HG02588 (cell line): ENCODE results near the gene GREM2.

ENCODE experiments used
- ATAC-seq: cut with Tn5 transposase; IDR thresholded peaks from one replicate; pipeline ENCODE4 v1.9.1; 2021; ENCODE audit warnings: mild to moderate bottlenecking, moderate library complexity; ENCODE audit not compliant: unreplicated experiment

Gene GREM2

GRCh38 chr1:240503036-240503435 is 108.9 kb downstream of the GREM2 start:
- ATAC-seq, result no peak

GRCh38 chr1:240501115-240501514 is 110.8 kb downstream of the GREM2 start:
- ATAC-seq, result no peak

DNA sequence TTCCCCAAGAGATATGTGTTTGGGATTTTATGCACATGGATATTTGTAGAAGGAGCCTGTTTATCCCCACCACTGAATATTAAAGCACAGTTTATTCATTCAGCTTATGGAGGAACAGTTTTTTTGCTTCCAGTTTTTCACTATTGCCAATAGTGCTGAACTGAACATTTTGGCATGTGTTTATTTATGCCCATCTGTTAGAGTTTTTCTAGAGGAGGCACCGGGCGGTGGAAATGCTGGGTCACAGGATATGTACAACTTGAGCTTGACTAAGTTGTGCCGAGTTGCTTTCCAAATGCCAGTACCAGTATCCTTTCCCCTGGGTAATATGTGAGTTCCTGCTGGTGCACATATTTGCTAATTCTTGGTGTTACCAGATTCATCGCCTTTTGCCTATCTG is 111.3 kb downstream of the GREM2 start:
- ATAC-seq, result no peak

DNA sequence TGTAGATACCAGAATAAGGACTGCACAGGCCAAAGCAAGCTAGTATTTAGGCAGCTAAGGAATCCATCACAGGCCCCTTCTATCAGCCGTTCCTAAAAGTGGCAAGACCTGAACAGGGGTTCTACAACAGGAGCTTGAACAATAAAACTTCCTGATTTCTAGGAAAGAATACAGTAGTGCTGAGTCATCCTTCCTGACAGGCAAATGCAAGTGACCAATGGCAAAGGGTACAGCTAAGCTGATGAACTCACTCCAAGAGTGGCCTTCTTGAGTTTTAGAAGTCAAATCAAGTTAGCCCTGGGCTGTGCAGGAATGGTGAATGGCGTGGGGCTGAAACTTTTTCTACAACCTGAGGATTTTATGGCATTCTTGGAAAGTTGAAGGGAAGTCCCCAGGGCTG is 112.9 kb downstream of the GREM2 start:
- ATAC-seq, result no peak

DNA sequence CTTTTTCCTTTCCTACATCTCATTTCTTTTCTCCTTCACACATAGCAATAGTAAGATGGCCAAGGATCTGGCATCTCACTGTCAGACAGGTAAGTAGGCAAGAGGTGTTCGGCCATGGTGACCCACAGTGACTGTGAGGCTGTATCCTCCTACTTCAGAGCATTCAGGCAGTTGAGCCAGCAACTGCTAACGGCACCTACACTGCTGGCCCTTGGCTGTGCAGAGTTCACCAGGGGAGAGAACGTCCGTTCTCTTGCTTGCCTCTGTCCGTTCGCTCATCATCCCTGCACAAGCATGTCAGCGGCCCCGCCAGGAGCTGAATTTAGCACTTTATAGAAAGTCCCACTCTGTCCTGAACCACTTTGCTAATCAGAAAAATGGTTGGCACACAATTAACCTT is 113.6 kb downstream of the GREM2 start:
- ATAC-seq, result no peak

- ATAC-seq, result no peak
These were observed 114.0 kb downstream of the GREM2 start for GRCh38 chr1:240497908-240498307.

DNA sequence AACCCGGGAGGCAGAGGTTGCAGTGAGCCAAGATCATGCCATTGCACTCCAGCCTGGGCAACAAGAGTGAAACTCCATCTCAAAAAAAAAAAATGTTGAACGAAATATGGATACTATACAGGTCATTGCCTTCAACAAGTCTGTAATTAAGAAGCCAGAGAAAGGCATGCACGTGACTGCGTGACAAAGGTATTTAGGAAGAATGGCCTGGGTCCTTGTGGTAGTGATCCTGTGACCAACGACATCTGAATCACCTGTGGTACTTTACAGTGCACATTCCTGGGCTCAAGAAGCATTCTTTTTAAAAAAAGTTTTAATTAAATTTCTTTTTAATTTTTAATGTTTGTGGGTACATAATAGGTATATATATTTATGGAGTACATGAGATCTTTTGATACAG is 115.0 kb downstream of the GREM2 start:
- ATAC-seq, result no peak

DNA sequence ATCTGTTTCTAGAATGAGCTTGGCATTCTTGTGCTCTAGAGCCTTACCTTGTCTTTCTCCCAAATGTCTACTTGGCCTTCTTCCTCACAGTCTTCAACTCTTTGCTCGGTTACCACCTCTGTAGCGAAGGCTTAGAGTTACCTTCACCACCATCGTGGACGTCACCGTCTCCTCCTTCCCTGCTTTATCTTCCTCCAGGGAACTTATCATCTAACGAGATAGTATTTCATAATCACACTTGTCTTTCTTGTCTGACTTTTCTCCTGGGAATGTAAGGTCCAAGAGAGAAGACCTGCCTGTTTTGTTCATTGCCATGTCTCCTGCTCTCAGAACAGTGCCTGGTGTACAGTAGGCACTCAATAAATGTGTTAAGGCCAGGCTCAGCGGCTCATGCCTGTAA is 115.6 kb downstream of the GREM2 start:
- no peak for ATAC-seq

DNA sequence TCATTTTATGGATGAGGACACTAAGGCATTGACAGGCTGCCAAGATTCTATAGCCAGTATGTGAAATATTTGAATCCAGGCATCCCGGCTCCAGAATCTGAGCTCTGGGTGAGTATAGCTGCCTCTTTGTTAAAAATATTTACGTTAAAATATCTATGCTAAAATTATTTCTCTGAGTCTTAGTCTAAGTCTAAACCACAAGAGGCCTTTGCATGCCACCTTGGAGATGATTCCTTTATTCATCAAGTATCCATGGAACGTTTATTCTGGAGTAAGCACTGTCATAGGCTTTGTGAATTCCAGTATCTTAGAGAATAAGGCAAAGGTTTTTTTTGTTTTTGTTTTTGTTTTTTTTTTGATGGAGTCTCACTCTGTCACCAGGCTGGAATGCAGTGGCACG is 116.4 kb downstream of the GREM2 start:
- ATAC-seq, result no peak

DNA sequence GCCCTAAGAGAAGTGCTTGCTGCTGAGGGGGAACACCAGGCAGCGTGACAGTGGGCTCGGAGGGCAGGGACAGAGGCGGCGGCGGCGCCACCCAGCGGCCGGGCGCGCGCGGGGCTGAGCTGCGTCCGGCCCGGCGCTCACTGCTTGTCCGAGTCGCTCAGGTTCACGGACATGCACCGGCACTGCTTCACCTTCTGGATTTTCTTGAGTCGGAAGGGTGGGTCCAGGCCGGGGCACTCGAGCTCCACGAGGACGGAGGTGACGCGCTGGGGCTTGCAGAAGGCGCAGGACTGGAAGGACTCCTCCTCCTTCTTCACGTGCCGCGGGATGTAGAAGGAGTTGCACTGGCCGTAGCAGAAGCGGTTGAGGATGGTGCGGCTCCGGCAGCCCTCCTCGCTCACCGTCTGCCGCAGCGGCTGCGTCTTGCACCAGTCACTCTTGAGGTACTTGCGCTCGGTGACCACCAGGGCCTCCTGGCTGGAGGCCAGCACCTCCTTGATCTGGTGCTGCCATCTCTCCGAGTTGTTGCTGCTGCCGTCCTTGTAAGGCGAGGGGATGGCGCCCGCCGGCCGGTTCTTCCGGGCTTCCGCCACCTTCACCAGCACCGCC is 119.0 kb downstream of the GREM2 start:
- no peak for ATAC-seq

- no peak for ATAC-seq
These were observed 120.2 kb downstream of the GREM2 start for GRCh38 chr1:240491796-240492195.

- no peak for ATAC-seq
These were observed 120.8 kb downstream of the GREM2 start for GRCh38 chr1:240491156-240491555.

- no peak for ATAC-seq
These were observed 124.5 kb downstream of the GREM2 start for GRCh38 chr1:240487493-240487892.

DNA sequence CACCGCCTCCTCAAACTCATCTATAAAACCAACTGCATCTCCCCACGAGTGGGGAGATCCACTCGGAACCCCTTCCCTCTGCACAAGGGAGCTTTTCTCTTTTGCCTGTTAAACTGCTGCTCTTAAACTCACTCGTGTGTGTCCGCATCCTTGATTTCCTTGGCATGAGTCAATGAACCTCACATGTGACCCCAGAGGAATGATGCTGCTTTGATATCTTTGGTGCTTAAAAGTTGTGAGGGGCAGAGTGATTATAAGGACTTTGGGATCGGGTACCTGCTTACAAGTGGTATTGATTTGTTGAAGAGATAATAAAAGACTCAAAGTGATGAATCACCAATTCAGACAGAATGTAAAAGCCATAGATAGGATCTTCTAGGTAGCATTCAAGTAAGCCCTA is 125.3 kb downstream of the GREM2 start:
- no peak for ATAC-seq

DNA sequence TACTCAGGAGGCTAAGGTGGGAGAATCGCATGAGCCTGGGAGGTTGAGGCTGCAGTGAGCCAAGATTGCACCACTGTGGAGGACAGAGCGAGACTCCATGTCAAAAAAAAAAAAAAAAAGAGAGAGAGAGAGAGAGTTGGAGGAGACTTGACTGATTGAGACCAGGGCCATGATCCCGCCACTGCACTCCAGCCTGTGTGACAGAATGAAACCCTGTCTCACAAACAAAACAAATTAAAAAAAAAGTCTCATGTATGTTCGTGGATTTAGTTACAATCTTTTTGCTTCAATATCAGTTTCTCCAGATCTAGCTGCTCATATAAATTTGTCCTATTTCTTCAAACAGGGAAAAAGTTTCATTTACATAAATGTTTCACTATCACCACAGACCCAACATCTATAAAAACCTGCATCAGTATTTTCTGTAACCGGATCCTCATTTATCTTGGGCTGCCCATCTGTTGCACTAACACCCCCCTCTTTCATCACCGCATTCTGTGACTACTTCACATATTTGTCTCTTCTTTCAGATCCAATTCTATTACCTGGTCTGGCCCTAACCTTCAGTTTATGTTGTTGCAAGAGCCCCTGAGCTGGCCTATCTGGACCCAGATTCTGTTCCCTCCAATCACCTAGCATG is 127.0 kb downstream of the GREM2 start:
- ATAC-seq, result no peak

- ATAC-seq, result no peak
These were observed 133.4 kb downstream of the GREM2 start for GRCh38 chr1:240478536-240478935.

- no peak for ATAC-seq
These were observed 136.1 kb downstream of the GREM2 start for GRCh38 chr1:240475832-240476231.

DNA sequence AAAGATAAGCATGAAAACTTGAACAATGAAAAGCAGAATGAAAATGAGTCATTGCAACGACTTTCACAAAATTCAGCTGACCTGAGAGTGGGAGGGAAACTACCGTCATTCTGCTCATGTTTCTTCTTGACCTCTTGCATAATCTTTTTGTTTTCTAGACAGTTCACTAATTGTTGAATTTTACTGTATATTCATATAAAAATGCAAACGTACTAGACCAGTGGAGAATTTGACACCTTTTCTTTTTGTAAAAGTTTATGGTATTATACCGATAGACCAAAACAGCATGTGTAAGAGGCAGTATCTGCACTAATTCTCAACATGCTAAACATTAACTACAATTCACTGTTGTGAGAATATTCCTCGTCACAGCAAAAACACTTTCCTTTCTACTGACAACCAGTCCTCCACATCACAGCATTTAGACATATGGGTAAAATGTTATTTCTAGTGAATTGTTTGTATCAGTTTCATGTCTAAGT is 137.8 kb downstream of the GREM2 start:
- peak; percentile 75 for ATAC-seq

DNA sequence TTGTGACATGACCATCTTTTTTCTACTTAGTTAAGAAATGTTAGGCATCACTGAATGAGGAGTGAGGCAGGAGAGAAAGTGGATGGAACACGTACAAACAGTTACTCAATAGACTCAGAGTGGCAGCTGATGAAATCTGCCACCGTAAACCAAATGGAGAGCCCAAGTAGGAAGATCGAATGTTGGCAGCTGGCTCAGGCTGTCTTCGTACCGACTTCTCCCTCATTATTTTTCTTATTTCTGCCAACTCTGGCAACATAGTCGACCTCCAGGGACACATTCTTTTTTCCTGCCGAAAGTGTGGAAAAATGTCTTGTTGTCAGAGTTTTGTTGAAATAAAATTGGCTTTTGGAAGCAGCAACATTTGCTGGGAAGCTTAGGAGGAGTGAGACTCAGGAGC is 143.3 kb downstream of the GREM2 start:
- ATAC-seq, result no peak

DNA sequence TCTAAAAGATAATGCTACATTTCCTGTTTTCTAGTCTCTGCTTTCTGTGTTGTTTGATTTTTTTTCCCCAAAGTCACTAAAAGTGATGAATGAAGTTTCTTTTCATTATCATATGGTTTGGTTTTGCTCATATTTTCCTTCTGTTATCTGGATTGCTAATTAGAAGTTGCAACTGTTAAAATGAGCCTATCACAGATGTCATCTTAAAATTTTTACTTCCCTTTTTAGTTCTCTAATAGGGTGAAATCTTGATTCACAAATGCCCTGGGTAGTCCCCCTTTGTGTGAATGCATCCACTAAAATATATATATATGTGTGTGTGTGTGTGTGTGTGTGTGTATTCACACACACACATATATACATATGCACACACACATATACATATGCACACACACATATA is 144.1 kb downstream of the GREM2 start:
- no peak for ATAC-seq

DNA sequence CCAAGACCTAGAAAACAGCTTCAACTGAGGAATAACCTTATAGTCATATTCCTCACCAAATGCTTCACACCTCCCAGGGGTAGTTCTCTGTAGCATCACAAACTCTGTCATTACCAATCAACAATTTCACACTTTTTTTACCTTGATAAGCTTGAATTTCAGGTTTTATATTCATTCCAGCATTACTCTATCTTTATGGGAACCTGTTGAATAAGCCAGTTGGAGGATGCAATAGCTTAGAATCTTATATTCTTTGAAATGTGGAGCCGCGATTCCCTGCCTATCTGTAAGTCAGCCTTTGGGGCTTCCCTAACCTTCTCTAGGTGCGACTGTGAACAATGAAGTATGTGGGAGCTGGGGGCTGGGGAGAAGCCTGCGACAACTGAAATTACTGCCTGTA is 145.4 kb downstream of the GREM2 start:
- ATAC-seq, result no peak

DNA sequence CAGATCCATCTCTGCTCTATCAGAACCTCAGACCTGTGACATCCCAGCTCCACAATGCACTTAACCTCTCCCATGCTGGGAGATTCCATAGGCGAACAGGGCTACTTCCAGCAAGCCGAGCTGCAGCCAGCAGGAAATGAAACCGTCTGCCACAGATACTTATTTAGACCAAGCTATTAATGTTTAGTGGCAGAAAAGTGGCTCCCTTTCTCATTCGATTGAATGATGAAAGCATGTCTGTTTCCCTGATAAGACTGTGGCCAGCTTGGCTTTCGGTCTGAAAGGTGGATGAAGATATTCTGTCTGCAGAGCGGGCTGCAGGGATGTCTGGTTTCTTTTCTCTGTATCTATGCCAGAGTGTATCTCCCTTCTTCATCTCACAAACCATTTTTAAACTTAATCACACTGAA is 146.4 kb downstream of the GREM2 start:
- ATAC-seq, result no peak

GRCh38 chr1:240464099-240464498 is 147.9 kb downstream of the GREM2 start:
- ATAC-seq, result no peak
